Measurements from ENCODE around the gene PCDH9.

DNA sequence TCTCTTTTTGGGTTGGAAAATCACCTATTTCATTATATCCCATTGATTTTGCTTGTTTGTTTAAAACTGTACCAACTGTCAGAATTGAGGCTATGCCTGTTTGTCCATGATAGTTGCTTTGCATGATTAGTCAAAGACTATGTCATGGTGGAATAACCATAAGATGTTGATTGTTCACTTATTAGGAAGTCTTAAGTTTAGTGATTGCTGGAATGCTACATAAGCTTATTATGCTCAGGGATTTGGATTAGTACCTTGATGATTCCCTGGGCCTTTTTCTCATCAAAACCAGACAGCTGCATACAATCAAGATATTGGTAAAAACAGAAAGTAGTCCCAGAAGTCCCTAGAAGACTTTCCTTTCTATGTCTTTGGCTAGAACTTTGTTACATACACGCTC is 954.7 kb downstream of the PCDH9 start:
- TF ChIP-seq, protein P1, sequence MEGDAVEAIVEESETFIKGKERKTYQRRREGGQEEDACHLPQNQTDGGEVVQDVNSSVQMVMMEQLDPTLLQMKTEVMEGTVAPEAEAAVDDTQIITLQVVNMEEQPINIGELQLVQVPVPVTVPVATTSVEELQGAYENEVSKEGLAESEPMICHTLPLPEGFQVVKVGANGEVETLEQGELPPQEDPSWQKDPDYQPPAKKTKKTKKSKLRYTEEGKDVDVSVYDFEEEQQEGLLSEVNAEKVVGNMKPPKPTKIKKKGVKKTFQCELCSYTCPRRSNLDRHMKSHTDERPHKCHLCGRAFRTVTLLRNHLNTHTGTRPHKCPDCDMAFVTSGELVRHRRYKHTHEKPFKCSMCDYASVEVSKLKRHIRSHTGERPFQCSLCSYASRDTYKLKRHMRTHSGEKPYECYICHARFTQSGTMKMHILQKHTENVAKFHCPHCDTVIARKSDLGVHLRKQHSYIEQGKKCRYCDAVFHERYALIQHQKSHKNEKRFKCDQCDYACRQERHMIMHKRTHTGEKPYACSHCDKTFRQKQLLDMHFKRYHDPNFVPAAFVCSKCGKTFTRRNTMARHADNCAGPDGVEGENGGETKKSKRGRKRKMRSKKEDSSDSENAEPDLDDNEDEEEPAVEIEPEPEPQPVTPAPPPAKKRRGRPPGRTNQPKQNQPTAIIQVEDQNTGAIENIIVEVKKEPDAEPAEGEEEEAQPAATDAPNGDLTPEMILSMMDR (IDR thresholded peaks at IDR 0.05), result no peak
- TF ChIP-seq POLR2AphosphoS5 (IDR thresholded peaks at IDR 0.05), result no peak
- TF ChIP-seq POLR2A (IDR thresholded peaks at IDR 0.05), result no peak
- TF ChIP-seq EP300 (IDR thresholded peaks at IDR 0.05; ENCODE audit: low read depth), result no peak
